Aorta (tissue), 5 donors: ENCODE results near the gene GAREM1. TPM values are rescaled to one million over a fixed set of nuclear protein-coding genes. Genes with fewer than 3 reads are reported as not detected.

Source experiments
- ATAC-seq: fragments of 200-7000 bp; cut with Tn5 transposase; one replicate; pipeline ENCODE4 v1.9.1; 2022; ENCODE audit warnings: moderate library complexity; ENCODE audit not compliant: low FRiP score
- DNase-seq, 2 donors: peaks; one replicate each; pipeline ENCODE4 v3.0.0-alpha.2; 2020
- H3K27ac ChIP-seq, 2 donors: one replicate each; pipeline ENCODE4 v1.5.1; 2013; ENCODE audit warnings: low read length in 2 of 2, mild to moderate bottlenecking in 2 of 2, moderate library complexity in 2 of 2, control low read depth in 1 of 2, inconsistent platforms in 1 of 2, low read depth in 1 of 2
- H3K27me3 ChIP-seq, 2 donors: one replicate each; pipeline ENCODE4 v1.6.1; 2013; ENCODE audit warnings: control low read depth in 1 of 2, low read length in 1 of 2, mild to moderate bottlenecking in 1 of 2, moderate library complexity in 1 of 2; ENCODE audit not compliant: insufficient read depth in 2 of 2, control insufficient read depth in 1 of 2
- H3K36me3 ChIP-seq, 2 donors: one replicate each; pipeline ENCODE4 v1.6.1; 2013; ENCODE audit warnings: control low read depth in 1 of 2, low read length in 1 of 2, mild to moderate bottlenecking in 1 of 2; ENCODE audit not compliant: insufficient read depth in 2 of 2, control insufficient read depth in 1 of 2
- H3K4me1 ChIP-seq, 2 donors: one replicate each; pipeline ENCODE4 v1.6.1; 2013; ENCODE audit warnings: low read length in 2 of 2, control low read depth in 1 of 2, mild to moderate bottlenecking in 1 of 2, moderate library complexity in 1 of 2; ENCODE audit not compliant: insufficient read depth in 2 of 2, control insufficient read depth in 1 of 2
- H3K4me3 ChIP-seq, 2 donors: one replicate each; pipeline ENCODE4 v1.5.1; 2013; ENCODE audit warnings: low read length in 2 of 2, control low read depth in 1 of 2, mild to moderate bottlenecking in 1 of 2
- H3K9me3 ChIP-seq: one replicate; pipeline ENCODE4 v1.6.1; 2013; ENCODE audit warnings: mild to moderate bottlenecking, low read length; ENCODE audit not compliant: control insufficient read depth
- WGBS, 2 donors: extraction: QIAGEN DNeasy Blood & Tissue Kit; methylation state at CpG; one replicate each; pipeline ENCODE4 v1.1.7; 2013; 5-methylcytosine and 5-hydroxymethylcytosine counted together
- intact Hi-C, 2 donors: fragments of 100-400 bp; cut with DNase I; formaldehyde crosslinking; loops; one replicate each; pipeline versions ENCODE4 v1.14.2 to v1.15.0; 2022
- polyA plus RNA-seq, 2 donors: library from polyadenylated mRNA; stranded (reverse); fragments of 200-250 nt; gene quantifications; one replicate each; pipeline ENCODE4 v1.2.3, GENCODE V29; 2013
- total RNA-seq, 2 donors: library from RNA; stranded (reverse); fragmentation: NEBNext Ultra II Directional; extraction: Animal tissue kit (Norgen Biotek cat#: 25700); gene quantifications; one replicate each; pipeline ENCODE4 v1.2.1, GENCODE V29; 2021
- donor health status: healthy with polysubstance abuse.
- donor health status: Bipolar disorder and iron deficiency.
- donor health status: DM: no; HTN: no; CAD: no.
- donor health status: DM: no; HTN: no; CAD: no.
- donor health status: DM: yes; HTN: yes; CAD: no.

GAREM1 gene
- total and polyA plus RNA-seq, 4 donors, result 2.4 to 24.0 (median 7.0) TPM

GRCh38 chr18:32317651-32318050 lies 153.0 kb downstream of the GAREM1 start:
- Histone ChIP-seq H3K9me3 (no peaks in the 10 kb centered on the region), H3K4me1 (peaks cover 0 to 8% of the 10 kb centered on the region in 2 donors), H3K27ac (peak overlapping the region in 1 of 2 donors; percentile 67), H3K27me3 (no peaks in the 10 kb centered on the region), H3K36me3 (no peaks in the 10 kb centered on the region), H3K4me3 (no peak overlapping the region)
- 4 to 5% methylated on average over 4 of the region's 4 CpGs for WGBS, 2 donors
- DNase-seq (no peak), ATAC-seq (no peak)
- intact Hi-C loops, result no loop called here

- intact Hi-C loops, result no loop called here
- no peak for ATAC-seq
- Histone ChIP-seq H3K27ac (no peak overlapping the region), H3K36me3 (no peaks in the 10 kb centered on the region), H3K27me3 (no peaks in the 10 kb centered on the region), H3K4me3 (no peak overlapping the region), H3K9me3 (no peaks in the 10 kb centered on the region), H3K4me1 (peaks cover 0 to 8% of the 10 kb centered on the region in 2 donors)
- DNase-seq, result no peak
- 72 to 76% methylated on average over 1 of the region's 1 CpG for WGBS, 2 donors
These were observed 154.8 kb downstream of the GAREM1 start for GRCh38 chr18:32315881-32316280.

DNA sequence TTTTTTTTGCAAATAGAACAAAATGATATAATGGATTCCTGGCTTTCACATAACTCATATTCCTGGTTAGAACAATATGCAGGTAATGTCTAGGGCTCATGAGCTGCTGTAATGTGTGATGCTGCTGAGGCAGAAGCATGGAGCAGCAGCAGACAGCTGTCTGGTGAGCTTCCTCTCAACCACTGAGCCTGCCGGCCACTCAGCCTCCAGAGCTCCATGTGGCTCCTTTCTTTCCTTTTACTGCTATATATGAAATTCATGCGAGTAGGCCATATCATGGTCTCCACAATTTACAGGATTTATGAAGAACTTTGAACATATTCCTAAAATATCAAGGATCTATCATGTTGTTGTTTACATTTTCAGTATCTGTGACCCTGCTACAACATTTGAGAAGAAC lies 159.9 kb downstream of the GAREM1 start:
- Histone ChIP-seq H3K4me3 (no peak overlapping the region), H3K27ac (peak overlapping the region in 1 of 2 donors; percentile 59), H3K36me3 (no peaks in the 10 kb centered on the region), H3K27me3 (no peaks in the 10 kb centered on the region), H3K4me1 (peaks cover 2 to 8% of the 10 kb centered on the region in 2 donors), H3K9me3 (no peaks in the 10 kb centered on the region)
- ATAC-seq (no peak), DNase-seq (no peak)
- 58 to 72% methylated on average over 2 of the region's 2 CpGs for WGBS, 2 donors
- intact Hi-C loops, result no loop called here

DNA sequence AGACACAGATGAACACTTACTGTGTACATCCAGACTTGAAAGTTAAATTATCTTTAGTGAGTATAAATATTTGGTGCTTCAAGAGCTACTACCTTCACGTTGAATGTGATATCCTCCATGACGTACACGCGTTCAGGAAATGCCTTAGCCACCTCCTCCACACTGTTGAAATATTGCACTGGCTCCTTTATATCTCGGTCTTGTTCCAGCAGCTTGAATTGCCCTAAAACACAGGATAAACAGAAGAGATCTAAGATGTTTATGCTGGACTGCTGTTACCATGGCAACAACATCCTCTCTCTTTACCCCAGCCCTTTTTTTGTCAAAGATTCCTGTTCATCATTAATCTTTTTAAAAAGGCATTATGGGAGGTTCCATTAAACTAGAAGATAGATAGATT lies 160.6 kb downstream of the GAREM1 start:
- no peaks in the 10 kb centered on the region for H3K27me3 ChIP-seq
- peak overlapping the region in 1 of 2 donors; percentile 57 for H3K27ac ChIP-seq
- H3K4me1 ChIP-seq, result peaks cover 2 to 8% of the 10 kb centered on the region in 2 donors
- no peak overlapping the region for H3K4me3 ChIP-seq
- H3K36me3 ChIP-seq, result no peaks in the 10 kb centered on the region
- WGBS, 2 donors, result 16 to 20% methylated on average over 5 of the region's 5 CpGs
- no peaks in the 10 kb centered on the region for H3K9me3 ChIP-seq
- intact Hi-C loops, result no loop called here
- ATAC-seq, result peak; percentile 73
- DNase-seq, result no peak

DNA sequence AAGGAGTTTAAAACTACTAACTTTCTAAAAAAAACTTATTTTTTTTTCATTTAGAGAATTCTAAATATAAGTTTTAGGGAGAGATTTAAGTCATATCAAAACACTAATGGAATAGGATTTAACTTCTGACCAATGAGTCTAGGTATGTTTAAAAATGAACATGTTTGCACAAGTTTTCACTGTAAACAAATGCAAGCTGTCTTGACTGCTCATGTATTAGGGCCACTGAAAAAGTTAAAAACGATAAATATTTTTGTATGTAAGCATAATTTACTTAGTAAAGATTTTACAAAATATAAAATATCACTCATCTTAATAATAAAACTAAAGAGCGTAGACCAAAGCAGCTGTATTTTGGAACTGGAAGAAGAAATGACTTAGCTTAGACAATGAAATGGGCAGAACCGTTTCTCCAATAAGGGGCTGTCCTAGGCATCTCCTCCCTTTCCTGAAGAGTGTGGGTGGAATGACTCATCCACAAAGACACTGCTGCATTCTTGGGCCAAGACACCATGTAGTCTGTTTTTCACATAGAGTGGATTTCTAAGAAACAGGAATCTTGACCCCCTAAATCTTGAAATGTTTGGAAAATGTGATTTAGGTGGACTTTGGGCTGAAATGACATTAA lies 162.1 kb downstream of the GAREM1 start:
- ATAC-seq (peak; percentile 87), DNase-seq (no peak)
- peak overlapping the region; percentile 44 to 67 for H3K27ac ChIP-seq
- peaks cover 3 to 8% of the 10 kb centered on the region in 2 donors for H3K4me1 ChIP-seq
- no peak overlapping the region for H3K4me3 ChIP-seq
- no peaks in the 10 kb centered on the region for H3K9me3 ChIP-seq
- no peaks in the 10 kb centered on the region for H3K27me3 ChIP-seq
- no peaks in the 10 kb centered on the region for H3K36me3 ChIP-seq
- 39 to 44% methylated on average over 3 of the region's 3 CpGs for WGBS, 2 donors
- intact Hi-C loops, result no loop called here

DNA sequence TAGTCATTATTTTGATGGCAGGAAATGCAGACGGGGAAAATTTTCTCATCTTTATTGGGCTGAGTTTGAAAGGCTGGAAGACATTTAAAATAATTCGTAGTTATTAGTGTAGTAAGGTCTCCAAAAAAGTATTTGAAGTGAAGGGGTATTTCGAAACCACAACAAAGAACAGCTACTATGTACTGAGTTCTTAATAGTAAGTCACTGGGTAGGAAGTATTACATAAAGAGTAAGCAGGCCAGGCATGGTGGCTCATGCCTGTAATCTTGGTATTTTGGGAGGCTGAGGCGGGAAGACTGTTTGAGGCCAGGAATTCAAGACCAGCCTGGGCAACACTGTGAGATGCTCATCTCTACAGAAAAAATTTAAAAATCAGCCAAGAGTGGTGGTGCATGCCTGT lies 167.3 kb downstream of the GAREM1 start:
- 64 to 73% methylated on average over 4 of the region's 4 CpGs for WGBS, 2 donors
- ATAC-seq, result no peak

GRCh38 chr18:32302806-32303205 lies 167.9 kb downstream of the GAREM1 start:
- peak; percentile 54 for ATAC-seq
- Histone ChIP-seq H3K4me3 (no peak overlapping the region), H3K36me3 (no peaks in the 10 kb centered on the region), H3K9me3 (no peaks in the 10 kb centered on the region), H3K4me1 (peaks cover 8 to 9% of the 10 kb centered on the region in 2 donors), H3K27ac (peak overlapping the region; percentile 62 to 100), H3K27me3 (no peaks in the 10 kb centered on the region)
- no peak for DNase-seq
- intact Hi-C loops, result loop anchor here in 1 of 2 donors (5.0 kb wide), 1 partner anchor 44 kb away; no protein-coding TSS in a partner anchor
- 21 to 29% methylated on average over 5 of the region's 5 CpGs for WGBS, 2 donors

More for the DNA sequence above, 167.3 kb downstream of the GAREM1 start:
- H3K4me1 ChIP-seq, result peaks cover 8 to 9% of the 10 kb centered on the region in 2 donors
- H3K27me3 ChIP-seq, result no peaks in the 10 kb centered on the region
- H3K4me3 ChIP-seq, result no peak overlapping the region
- intact Hi-C loops, result loop anchor here in 1 of 2 donors (5.0 kb wide), 1 partner anchor 44 kb away; no protein-coding TSS in a partner anchor
- H3K36me3 ChIP-seq, result no peaks in the 10 kb centered on the region
- DNase-seq, result no peak
- H3K27ac ChIP-seq, result peak overlapping the region; percentile 40 to 62
- H3K9me3 ChIP-seq, result no peaks in the 10 kb centered on the region

- ATAC-seq (peak; percentile 80), DNase-seq (no peak)
- Histone ChIP-seq H3K4me3 (no peak overlapping the region), H3K27me3 (no peaks in the 10 kb centered on the region), H3K4me1 (peaks cover 8 to 9% of the 10 kb centered on the region in 2 donors), H3K27ac (peak overlapping the region; percentile 62 to 100), H3K36me3 (no peaks in the 10 kb centered on the region), H3K9me3 (no peaks in the 10 kb centered on the region)
- WGBS, 2 donors, result 27 to 29% methylated on average over 2 of the region's 2 CpGs
- intact Hi-C loops, result loop anchor here in 1 of 2 donors (5.0 kb wide), 1 partner anchor 45 kb away; no protein-coding TSS in a partner anchor
These were observed 168.5 kb downstream of the GAREM1 start for GRCh38 chr18:32301976-32302743.
